Brain pericyte (primary cell): ENCODE measurements around the gene DTX2.
"Not testable (repeated sequence)": the region's sequence is repeated elsewhere in the genome, so short reads cannot be mapped to it uniquely, and the experiment has no call there.

Source experiments
- DNase-seq: peaks from one replicate; pipeline ENCODE4 v3.0.0-alpha.2; 2012; ENCODE audit warnings: low read depth, low spot score

DTX2 gene

DNA sequence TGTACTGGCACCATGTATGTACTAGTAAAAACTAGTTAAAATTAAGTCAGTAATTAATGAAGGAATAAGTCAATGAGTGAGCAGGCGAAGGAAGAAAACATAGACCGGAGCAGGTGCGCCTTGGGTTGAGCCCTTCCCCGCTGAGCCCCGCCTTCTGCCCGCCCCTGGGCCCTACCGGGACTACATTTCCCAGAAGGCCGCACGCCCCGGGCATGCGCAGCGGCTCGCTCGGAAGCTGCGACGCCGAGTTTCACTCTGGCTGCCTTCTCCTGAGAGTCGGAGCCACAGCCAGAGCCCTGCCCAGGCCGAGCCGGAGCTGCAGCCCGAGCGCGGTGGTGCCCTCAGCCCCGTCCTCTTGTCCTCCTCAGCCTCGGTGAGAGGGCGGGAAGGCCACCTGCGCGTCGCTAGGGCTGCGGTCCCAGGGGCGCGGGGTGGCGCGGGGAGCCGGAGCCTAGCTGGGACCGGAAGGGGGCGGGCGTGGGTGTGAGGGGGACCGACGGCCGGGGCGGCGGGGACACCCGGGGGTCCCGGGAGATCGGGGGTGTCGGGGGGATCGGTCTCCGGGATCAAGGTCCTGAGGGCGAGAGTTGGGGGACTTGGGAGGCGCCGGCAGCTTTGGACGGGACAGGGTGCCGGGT, at the start of gene DTX2:
Gene DTX2 (plus strand): TSS at position 246 of the 638 bp plus-strand sequence. CDS start 18,801 bp downstream, outside the sequence.
- not testable (repeated sequence) for DNase-seq

DNA sequence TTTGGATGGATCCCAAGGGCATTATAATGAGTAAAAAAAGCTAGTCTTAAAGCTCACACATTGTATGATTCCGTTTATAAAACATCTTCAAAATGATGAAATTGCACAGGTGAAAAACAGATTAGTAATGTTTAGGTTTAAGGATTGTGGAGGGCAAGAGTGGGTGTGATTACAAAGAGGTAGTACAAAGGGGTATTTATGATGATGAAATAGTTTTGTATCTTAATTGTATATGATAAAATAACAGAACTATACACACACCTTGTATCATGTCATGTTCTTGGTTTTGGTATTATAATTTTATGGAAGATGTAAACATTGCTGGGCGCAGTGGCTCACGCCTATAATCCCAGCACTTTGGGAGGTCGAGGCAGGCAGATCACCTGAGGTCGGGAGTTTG, 49.3 kb upstream of the DTX2 start:
- DNase-seq = no peak

DNA sequence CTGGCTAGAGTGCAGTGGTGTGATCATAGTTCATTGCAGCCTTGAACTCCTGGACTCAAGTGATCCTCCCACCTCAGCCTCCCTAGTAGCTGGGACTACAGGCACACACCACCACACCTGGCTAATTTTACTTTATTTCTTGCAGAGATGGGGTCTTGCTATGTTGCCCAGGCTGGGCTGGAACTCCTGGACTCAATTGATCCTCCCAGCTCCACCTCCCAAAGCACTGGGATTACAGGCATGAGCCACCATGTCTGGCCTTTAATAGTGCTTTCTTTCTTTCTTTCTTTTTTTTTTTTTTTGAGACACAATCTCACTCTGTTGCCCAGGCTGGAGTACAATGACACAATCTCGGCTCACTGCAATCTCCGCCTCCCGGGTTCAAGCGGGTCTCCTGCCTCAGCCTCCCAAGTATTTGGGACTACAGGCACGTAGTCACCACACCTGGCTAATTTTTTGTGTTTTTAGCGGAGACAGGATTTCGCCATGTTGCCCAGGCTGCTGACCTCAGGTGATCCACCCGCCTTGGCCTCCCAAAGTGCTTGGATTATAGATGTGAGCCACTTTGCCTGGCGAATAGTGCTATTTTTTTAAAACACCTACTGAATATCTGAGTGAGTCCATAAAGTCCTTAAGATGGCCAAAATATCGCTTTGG, 43.7 kb upstream of the DTX2 start:
- not testable (repeated sequence) for DNase-seq

DNA sequence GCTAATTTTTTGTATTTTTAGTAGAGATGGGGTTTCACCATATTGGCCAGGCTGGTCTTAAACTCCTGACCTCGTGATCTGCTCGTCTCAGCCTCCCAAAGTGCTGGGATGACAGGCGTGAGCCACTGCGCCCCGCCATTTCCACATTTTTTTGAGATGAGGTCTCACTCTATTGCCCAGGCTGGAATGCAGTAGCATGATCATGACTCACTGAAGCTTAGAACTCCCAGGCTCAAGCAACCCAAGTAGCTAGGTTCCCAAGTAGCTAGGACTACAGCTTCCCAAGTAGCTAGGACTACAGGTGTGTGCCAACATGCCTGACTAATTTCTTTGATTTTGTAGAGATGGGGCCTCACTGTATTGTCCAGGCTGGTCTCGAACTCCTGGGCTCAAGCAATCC, 40.4 kb upstream of the DTX2 start:
- DNase-seq = not testable (repeated sequence)

DNA sequence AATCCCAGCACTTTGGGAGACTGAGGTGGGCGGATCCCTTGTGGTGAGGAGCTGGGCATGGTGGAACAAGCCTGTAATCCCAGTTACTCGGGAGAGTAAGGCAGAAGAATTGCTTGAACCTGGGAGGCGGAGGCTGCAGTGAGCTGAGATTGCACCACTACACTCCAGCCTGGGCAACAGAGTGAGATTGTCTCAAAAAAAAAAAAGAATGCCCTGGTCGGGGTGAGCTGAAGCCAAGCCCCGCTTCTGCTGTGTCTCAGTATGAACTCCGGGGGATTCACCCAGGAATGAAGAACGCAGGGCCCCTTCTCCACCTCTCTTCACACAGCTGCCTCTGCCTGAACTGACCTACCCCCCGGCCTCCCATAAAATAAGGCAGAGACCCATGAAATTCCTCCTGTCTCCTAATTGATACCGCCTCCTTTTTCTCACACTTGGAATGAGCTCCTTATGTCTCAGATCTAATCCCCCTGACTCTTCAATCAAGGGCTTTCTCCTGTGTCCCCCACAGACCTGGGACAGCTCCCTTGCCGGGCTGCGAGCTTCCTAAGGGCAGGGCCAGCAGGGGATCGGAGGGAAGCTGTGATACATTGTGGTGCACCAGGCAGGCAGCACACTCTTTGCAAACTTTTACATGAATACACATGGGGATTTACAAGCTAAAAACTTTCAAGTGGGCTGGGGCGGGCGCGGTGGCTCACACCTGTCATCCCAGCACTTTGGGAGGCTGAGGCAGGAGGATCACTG, 37.7 kb upstream of the DTX2 start:
- DNase-seq = no peak

DNA sequence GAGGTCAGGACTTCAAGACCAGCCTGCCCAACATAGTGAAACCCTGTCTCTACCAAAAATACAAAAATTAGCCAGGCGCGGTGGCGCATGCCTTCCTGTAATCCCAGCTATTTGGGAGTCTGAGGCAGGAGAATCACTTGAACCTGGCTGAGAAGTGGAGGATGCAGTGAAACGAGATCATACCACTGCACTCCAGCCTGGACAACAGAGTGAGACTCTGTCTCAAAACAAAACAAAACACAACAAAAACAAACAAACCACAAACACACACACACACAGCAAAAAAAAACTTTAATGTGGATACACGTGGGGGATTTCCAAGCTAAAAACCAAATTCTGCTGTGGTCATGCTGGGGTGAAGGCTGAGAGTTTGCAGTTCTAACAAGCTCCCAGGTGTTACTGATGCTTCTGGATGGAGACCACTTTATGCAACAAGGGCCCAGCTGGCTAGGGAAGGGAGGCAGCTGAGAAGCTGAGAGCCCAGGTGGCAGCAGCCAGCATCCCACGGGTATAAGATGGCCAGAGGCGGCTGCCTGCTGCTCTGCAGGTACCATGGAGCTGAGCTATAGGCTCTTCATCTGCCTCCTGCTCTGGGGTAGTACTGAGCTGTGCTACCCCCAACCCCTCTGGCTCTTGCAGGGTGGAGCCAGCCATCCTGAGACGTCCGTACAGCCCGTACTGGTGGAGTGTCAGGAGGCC, 36.9 kb upstream of the DTX2 start, which contains the start of gene ZP3:
Gene ZP3 (plus strand): TSS at position 538 of the 699 bp plus-strand sequence. CDS start 15 bp downstream, at position 553.
- DNase-seq = no peak

DNA sequence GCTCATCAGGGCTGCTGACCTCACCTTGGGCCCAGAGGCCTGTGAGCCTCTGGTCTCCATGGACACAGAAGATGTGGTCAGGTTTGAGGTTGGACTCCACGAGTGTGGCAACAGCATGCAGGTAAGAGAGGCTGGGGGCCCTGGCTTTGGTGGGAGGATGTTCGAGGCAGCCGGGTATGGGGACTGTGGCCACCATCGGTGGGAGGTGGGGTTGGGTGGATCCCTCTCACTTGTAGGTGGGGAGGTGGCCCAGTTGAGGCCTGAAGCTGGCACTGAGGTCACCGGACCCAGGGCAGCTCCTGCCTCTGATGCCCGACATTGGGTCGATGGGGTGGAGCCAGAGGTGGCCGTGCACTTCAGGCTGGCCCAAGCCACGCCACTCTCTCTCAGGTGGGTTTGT, 36.4 kb upstream of the DTX2 start:
- no peak for DNase-seq

DNA sequence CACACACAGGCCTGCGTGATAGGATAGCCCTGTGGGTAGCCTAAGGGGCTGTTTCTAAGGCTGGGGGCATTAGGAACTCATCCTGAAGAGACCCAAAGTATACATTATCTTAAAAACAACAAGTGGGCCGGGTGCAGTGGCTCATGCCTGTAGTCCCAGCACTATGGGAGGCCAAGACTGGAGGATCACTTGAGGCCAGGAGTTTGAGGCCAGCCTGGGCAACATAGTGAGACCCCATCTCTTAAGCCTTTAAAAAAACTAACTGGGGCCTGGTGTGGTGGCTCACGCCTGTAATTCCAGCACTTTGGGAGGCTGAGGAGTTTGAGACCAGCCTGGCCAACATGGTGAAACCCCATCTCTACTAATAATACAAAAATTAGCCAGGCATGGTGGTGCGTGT, 36.0 kb upstream of the DTX2 start:
- not testable (repeated sequence) for DNase-seq

DNA sequence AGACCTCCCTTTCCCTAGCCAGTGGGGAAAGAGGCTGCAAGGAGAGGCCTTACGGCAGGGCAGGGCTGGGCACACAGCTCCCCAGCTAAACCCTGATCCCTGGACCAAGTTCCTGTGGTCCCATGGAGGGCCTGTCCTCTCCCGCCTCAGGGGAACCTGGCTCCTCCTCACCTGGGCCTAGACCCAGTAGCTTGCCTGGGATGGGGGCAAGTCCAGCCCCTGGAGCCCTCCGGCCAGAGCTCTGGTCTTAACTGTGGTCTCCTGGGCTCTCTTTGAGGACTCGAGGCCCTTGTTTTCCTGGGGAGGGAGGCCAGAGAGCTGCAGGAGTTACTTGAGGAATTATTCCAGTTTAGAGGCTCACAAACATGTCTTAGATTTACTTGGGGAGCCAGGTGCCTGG, 35.3 kb upstream of the DTX2 start:
- DNase-seq = no peak

DNA sequence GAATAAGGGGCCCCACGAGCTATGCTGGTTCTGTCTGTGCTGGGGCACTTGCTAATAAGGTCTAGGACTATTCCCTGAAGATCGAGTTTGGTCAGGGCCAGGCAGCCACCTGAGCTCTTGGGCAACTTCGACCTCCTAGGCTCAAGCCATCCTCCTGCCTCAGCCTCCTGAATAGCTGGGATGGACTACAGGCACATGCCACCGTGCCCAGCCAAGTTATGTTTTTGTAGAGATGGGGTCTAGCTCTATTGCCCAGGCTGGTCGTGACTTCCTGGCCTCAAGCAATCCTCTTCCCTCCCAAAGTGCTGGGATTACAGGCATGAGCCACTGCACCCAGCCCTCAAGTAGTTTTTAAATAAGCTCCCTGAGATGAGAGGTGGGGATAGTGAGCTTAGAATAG, 33.9 kb upstream of the DTX2 start:
- no peak for DNase-seq

DNA sequence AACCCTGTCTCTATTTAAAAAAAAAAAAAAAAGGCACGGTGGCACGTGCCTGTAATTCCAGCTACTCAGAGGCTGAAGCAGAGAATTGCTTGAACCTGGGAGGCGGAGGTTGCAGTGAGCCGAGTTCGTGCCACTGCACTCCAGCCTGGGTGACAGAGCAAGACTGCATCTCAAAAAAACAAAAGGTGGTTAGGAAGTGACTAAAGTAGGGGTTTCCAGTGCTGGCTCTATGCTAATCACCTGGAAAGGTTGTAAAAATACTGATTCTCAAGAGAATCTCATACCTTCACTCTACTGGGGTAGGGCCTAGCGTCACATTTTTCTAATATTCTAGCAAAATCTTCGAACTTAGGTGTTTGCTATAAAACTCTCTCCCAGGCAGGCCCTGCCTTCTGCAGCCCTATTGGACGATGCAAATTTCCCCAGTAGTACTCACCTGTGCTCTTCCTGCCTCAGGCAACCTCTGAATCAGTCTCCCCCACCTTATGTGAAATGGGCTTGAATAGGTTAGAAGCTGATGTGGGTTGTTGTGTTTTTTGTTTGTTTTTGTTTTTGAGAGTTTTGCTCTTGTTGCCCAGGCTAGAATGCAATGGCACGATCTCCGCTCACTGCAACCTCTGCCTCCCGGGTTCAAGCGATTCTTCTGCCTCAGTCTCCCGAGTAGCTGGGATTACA, 33.2 kb upstream of the DTX2 start:
- DNase-seq = no peak

DNA sequence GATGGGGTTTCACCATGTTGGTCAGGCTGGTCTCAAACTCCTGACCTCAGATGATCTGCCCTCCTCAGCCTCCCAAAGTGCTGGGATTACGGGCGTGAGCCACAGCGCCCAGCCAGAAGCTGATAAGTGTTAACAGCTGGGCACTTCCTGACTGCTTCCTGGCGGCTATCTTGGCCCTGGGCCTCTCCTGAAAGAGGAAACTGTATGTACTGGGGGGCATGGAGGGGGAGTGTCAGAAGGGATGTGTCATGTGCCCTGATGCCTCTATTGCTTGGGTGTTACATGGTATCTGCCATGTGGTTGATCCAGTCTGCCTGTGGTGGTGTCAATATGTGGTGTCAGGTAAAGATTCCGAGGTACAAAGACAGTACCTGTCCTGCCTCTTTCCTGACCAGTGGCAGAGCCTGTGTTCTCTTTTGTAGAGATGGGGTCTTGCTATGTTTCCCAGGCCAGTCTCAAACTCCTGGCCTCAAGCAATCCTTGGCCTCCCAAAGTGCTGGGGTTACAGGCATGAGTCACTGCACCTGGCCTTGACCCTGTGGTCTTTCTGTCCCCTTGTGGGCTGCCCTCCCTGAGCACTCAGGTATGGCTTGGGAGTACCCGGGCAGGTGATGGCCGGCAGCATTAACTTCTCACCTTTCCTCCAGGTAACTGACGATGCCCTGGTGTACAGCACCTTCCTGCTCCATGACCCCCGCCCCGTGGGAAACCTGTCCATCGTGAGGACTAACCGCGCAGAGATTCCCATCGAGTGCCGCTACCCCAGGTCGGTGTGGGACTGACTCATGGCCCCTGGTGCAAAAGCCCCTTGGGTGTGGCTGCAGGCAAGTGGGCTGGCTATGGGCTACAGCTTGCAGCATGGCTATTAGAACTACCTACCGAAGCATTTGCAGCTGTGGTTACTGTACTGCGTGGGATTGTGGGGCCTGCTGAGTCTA, 32.4 kb upstream of the DTX2 start:
- DNase-seq = no peak

DNA sequence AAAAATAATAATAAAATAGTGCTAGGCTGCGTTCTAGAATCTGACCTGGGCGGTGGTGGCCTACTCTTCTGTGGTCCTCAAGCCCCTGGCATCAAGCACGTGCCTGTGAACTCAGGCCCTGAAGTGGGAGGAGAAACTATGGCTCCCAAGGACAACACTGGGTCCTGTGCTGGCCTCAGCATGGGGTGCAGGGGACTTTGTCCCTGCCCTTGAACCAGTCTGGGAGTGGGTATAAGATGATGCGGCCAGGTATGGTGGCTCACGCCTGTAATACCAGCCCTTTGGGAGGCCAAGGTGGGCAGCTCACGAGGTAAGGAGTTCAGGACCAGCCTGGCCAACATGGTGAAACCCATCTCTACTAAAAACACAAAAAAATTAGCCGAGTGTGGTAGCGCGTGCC, 31.3 kb upstream of the DTX2 start:
- DNase-seq = no peak

DNA sequence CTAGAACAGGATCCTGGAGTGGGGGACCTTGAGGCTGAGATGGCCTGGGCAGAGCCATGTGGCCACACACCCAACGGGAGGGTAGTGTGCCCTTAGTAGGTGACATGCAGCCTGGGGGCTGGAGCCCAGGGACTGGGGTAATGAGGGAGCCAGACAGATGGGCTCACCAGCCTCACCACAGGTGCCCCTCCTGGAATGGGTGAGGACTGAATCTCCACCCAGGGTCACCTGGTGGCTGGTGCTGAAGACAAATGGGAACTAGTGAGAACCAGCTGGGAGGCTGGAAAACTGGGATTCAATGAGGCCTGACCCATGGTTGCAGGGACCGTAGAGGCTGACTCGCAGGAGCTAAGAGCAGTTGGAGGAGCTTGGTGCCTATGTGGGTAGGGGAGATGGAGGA, 30.7 kb upstream of the DTX2 start:
- no peak for DNase-seq

DNA sequence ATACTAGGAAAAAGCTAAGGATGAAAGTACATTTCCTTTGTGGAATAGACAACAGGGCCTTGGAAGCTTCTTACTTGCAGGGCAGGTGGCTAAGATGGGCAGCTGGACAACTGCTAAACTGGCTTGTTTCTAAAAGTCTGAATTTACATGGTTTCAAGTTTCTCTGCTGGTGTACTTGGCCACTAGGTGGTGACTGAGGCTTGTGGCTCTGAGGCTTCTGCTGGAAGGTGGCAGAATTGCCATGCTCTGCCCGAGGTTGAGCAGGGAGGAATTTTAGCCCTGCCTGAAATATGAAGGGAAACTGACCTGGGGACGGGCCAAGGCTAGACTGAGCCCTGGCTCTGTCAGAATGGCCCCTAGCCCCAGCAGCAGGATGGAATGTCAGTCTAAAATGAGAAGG, 23.6 kb upstream of the DTX2 start:
- DNase-seq = peak; percentile 41

DNA sequence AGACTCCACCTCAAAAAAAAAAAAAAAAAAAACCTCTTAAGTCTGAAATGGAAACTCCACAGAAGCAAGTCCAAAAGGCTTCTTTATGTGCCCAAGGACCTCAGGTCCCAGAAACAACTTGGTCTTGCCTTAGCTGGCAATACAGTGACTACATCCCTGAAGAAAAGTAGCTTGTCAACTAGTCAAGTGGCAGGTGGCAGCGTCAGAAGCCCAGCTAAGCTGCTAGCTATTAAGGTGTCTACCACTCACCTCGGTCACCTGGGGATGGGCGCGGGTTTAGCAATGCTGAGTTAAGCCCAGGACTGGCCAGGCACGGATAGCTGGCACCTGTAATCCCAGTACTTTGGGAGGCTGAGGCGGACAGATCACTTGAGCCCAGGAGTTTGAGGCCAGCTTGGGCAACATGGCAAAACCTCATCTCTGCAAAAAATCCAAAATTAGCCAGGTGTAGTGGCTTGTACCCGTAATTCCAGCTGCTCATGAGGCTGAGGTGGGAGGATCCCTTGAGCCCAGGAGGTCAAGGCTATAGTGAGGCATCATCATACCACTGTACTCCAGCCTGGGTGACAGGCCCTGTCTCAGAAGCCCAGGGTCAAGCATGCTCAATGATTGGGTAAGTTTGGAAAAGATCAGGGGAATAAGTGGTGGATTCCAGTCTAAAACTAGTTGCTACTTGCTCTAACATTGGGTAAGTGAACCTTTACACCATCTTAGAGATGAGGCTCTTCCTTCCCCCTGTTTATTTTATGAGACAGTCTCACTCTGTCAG, 22.2 kb upstream of the DTX2 start:
- not testable (repeated sequence) for DNase-seq

DNA sequence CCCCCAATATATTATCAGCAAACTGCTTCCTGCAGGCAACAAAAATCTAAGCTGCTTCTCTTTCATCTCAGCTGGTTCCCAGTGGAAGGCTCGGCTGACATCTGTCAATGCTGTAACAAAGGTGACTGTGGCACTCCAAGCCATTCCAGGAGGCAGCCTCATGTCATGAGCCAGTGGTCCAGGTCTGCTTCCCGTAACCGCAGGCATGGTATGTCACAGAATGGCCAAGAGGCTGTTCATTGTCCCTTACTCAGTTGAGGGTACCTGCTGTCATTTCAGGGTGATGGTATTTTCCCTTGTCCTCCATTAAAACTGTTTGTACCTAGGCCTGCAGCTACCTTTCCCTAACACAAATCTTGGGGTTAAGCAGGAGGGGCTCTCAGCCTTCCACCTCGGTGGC, 21.1 kb upstream of the DTX2 start:
- not testable (repeated sequence) for DNase-seq

DNA sequence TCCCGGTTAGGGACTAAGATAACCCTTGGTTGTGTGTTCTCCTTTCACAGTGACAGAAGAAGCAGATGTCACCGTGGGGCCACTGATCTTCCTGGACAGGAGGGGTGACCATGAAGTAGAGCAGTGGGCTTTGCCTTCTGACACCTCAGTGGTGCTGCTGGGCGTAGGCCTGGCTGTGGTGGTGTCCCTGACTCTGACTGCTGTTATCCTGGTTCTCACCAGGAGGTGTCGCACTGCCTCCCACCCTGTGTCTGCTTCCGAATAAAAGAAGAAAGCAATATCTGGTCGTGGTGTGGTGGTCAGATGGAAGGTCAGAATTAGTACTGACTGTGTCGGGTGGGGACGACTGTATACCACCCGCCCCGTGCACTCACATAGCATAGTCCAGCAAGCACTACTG, 19.7 kb upstream of the DTX2 start:
- DNase-seq = not testable (repeated sequence)

DNA sequence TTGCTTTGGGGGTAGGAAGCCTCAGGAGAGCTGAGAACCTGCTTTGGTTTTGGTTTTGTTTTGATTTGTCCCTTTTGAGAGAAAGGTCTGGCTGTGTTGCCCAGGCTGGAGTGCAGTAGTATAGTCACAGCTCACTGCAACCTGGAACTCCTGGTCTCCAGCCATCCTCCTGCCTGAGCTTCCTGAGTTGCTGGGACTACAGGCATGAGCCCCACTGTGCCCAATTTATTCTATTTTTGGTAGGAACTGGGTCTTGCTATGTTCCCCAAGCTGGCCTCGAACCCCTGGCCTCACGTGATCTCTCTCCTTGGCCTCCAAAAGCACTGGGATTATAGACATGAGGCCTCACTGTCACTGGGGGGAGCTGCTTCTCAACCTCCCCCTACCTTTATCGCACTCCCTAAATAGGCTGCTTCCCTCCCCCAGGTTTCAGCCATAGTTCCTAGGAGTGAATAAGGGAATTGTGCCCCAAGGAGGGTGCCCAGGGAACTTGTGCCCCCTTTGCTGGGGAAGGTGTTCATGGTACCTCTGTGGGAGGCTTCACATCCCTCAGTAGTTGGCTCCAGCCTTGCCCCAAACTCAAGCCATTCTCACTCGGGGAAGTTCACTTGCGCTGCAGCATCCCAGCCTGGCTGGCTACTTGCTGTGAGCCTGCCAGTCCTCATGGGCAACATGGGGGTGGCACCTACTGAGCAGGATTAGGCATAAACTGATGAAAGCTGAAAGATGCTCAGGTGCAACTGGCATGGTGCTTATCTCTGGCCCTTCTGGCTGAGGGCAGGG, 18.7 kb upstream of the DTX2 start:
- not testable (repeated sequence) for DNase-seq
